ENCODE measurements around the gene REELD1. TPM values are rescaled to one million over a fixed set of nuclear protein-coding genes. Genes with fewer than 3 reads are reported as not detected.

The REELD1 gene
- total RNA-seq, 1 experiment from 2014 or later, result not detected

DNA sequence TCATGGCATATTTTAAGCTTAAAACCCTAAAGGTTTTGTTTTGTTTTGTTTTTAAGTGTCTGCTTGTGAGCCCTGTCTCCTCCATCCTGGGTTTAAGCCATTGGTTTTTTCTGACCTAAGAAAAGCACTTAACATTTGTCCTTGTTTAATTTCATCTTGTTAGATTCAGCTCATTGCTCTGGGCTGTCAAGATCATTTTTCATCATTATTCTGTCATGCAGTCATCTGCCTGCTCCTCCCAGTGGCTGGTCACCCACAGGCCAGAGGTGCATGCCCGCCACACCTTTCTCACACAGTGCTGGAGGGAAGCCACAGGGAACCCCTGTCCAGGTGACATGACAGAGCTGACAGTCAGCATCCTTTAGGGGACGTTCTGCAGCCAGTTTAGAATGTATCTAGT is 11.7 kb upstream of the REELD1 start:
- H3K79me1 ChIP-seq (ENCODE audit: insufficient read depth, low read depth, low read length, poor library complexity, severe bottlenecking), result no peaks in the 10 kb centered on the region
- no peak overlapping the region for H2AFZ ChIP-seq (ENCODE audit: low read length)
- no peak overlapping the region for H4K91ac ChIP-seq (ENCODE audit: insufficient read length, low read depth, low read length)
- no peak for DNase-seq
- no CpG with 5 or more reads among the region's 2 CpGs for WGBS (ENCODE audit: extremely low coverage, insufficient read length, low lambda C conversion rate)
- no peaks in the 10 kb centered on the region for H3K23me2 ChIP-seq (ENCODE audit: insufficient read length, low read depth, low read length, poor library complexity, severe bottlenecking)
- H3K4me1 Mint-ChIP-seq, result no peaks in the 10 kb centered on the region
- H2BK120ac ChIP-seq (ENCODE audit: low read depth, low read length, poor library complexity, severe bottlenecking), result no peak overlapping the region
- no peak overlapping the region for H3T11ph ChIP-seq (ENCODE audit: low read length)
- H3K18ac ChIP-seq (ENCODE audit: insufficient read length, low read depth, low read length), result no peak overlapping the region
- no peaks in the 10 kb centered on the region for H3K79me2 ChIP-seq (ENCODE audit: insufficient read depth, low read length)
- H2BK15ac ChIP-seq (ENCODE audit: low read depth, low read length), result no peak overlapping the region
- H3K4ac ChIP-seq (ENCODE audit: low read depth, low read length), result no peak overlapping the region
- no peaks in the 10 kb centered on the region; a peak in 1 of 5 replicates for H3K9me3 Mint-ChIP-seq
- H4K8ac ChIP-seq (replicated peaks; ENCODE audit: insufficient read length, low read depth, low read length), result no peak overlapping the region
- no peak overlapping the region for H4K5ac ChIP-seq (ENCODE audit: insufficient read length, low read depth, low read length)
- H3K9ac ChIP-seq (ENCODE audit: extremely low read depth, insufficient read length, low read length), result no peak overlapping the region
- H3K56ac ChIP-seq (ENCODE audit: insufficient read length, low read depth, low read length), result no peak overlapping the region
- no peak overlapping the region for H3K27ac ChIP-seq (ENCODE audit: insufficient read length, low read depth, low read length)
- H2AK5ac ChIP-seq (ENCODE audit: insufficient read length, low read length), result no peak overlapping the region
- H3K4me1 ChIP-seq (ENCODE audit: insufficient read depth, low read length), result no peaks in the 10 kb centered on the region
- no peaks in the 10 kb centered on the region for H3K9me3 ChIP-seq (ENCODE audit: control insufficient read depth, low read depth, low read length)
- no peaks in the 10 kb centered on the region; the same call in 1 of the 2 replicates for H3K27me3 Mint-ChIP-seq (ENCODE audit: low read depth)
- no peak overlapping the region for H3K14ac ChIP-seq (ENCODE audit: insufficient read depth, low read length)
- no peak overlapping the region for H3K27ac Mint-ChIP-seq
- no peak overlapping the region for H2BK12ac ChIP-seq (ENCODE audit: insufficient read length, low read depth, low read length)
- H3K4me3 Mint-ChIP-seq, result no peak overlapping the region
- no peak overlapping the region for H3K4me2 ChIP-seq (ENCODE audit: insufficient read depth, insufficient read length, low read length)
- no peaks in the 10 kb centered on the region for H4K20me1 ChIP-seq (ENCODE audit: control insufficient read depth, insufficient read depth, insufficient read length)
- TF ChIP-seq, protein P1, sequence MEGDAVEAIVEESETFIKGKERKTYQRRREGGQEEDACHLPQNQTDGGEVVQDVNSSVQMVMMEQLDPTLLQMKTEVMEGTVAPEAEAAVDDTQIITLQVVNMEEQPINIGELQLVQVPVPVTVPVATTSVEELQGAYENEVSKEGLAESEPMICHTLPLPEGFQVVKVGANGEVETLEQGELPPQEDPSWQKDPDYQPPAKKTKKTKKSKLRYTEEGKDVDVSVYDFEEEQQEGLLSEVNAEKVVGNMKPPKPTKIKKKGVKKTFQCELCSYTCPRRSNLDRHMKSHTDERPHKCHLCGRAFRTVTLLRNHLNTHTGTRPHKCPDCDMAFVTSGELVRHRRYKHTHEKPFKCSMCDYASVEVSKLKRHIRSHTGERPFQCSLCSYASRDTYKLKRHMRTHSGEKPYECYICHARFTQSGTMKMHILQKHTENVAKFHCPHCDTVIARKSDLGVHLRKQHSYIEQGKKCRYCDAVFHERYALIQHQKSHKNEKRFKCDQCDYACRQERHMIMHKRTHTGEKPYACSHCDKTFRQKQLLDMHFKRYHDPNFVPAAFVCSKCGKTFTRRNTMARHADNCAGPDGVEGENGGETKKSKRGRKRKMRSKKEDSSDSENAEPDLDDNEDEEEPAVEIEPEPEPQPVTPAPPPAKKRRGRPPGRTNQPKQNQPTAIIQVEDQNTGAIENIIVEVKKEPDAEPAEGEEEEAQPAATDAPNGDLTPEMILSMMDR (conservative IDR thresholded peaks at IDR 0.05), result no peak
- H2BK20ac ChIP-seq (ENCODE audit: low read depth, low read length, poor library complexity, severe bottlenecking), result no peak overlapping the region
- peaks cover 0 to 4% (median 0%) of the 10 kb centered on the region in 3 experiments; a peak in 2 of 7 replicates for H3K36me3 Mint-ChIP-seq (ENCODE audit: insufficient read depth in 1 of 3, low read depth in 3 of 3)
- H2BK5ac ChIP-seq (ENCODE audit: insufficient read length, low read length), result no peak overlapping the region
- H3K27me3 ChIP-seq (ENCODE audit: insufficient read depth, low read length), result no peaks in the 10 kb centered on the region
- H3K23ac ChIP-seq (ENCODE audit: insufficient read length, low read depth, low read length), result no peak overlapping the region

All from H9 (cell line).